ENCODE data around the gene DLL3.

DLL3 gene

DNA sequence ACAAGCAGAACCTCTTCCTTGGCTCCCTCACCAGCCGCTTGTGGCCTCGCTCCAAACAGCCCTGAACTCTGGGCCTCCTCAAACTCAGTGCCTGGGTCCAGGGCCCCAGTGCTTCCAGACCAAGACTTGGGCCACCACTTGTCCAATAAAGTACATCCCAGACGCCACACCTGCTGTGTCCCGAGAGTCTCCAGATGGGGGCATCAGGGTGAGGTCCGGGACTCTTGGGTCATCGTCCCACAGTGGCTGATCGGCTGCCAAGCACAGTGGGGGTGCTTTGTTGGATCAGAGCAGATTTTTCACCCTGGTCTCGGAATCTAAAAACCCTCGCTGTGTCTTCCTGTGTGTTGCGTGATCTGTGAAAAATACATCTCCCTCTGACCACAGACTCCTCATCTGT, 9.0 kb upstream of the DLL3 start:
- no peak for DNase-seq

DNA sequence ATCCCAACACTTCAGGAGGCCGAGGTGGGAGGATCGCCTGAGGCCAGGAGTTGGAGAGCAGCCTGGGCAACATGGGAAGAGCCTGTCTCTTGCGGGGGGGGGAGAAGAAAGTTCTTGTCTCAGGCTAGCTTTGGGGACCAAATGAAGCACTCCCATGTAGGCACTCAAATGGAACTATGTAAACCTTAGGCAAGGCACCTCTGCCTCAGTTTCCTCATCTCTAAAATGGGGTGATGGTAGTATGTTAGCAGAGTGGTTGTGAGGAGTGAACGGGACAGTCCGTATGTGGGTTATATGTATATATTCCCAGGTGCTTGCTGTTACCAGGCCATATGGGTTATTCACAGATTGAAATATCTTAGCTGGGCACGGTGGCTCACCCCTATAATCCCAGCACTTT, 6.5 kb upstream of the DLL3 start:
- no peak for DNase-seq

DNA sequence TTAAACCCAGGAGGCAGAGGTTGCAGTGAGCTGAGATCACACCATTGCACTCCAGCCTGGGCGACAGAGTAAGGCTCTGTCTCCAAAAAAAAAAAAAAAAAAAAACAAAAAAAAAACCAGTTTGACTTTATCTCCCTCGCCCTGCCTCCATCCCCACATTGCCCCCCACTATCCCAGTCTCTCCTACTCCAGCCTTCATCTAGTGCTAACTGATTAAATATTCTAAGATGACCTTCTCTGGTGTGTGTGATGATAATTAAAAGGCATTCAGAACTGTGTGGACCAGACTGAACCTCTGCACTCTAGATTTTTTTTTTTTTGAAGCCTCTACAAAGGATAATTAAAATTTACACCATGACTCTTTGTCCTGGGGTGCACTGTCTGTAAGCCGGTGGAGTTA, 6.0 kb upstream of the DLL3 start:
- DNase-seq = no peak

DNA sequence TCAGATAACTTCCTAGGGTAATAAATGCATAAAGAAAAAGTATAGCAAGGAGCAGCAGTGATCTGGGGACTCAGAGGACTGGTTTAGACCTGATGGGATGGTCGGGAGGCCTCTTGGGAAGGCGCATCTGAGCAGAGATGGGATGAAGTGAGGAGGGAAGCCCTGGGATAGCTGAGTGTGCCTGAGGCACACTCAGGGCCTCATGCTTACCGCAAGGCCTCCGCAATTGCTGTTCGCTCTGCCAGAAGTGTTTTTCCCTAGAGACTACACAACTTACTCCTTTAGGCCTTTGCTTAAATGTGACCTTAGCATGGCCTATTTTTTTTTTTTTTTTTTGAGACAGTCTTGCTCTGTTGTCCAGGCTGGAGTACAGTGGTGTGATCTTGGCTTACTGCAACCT, 4.1 kb upstream of the DLL3 start:
- DNase-seq = no peak

DNA sequence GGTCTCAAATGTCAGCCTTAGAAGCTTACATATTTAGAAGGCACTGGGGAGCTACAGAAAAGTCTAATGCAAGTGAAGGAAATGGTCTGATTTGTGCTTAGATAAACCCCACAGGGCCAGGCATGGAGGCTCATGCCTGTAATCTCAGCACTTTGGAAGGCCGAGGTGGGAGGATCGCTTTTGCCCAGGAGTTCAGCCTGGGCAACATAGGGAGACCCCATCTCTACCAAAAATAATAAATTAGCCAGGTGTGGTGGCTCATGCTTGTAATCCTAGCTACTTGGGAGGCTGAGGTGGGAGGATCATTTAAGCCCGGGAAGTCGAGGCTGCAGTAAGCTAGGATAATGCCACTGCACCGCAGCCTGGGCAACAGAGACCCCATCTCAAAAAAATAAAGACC, 2.7 kb upstream of the DLL3 start:
- DNase-seq = no peak

DNA sequence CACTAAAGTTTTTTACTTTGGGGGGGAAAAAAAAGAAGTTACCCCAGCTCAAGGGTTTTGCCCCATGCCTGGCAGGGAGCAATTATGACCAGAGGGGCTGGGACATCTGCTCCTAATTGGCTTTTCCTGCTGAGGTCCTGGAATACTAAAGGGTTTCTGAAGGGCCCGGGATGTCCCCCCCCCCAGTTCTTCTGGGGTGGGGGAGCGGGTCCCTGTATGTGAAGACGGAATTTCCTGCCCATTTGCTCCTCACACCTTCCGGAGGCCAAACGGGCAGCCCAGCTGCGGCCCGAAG, 1.1 kb upstream of the DLL3 start:
- no peak for DNase-seq

DNA sequence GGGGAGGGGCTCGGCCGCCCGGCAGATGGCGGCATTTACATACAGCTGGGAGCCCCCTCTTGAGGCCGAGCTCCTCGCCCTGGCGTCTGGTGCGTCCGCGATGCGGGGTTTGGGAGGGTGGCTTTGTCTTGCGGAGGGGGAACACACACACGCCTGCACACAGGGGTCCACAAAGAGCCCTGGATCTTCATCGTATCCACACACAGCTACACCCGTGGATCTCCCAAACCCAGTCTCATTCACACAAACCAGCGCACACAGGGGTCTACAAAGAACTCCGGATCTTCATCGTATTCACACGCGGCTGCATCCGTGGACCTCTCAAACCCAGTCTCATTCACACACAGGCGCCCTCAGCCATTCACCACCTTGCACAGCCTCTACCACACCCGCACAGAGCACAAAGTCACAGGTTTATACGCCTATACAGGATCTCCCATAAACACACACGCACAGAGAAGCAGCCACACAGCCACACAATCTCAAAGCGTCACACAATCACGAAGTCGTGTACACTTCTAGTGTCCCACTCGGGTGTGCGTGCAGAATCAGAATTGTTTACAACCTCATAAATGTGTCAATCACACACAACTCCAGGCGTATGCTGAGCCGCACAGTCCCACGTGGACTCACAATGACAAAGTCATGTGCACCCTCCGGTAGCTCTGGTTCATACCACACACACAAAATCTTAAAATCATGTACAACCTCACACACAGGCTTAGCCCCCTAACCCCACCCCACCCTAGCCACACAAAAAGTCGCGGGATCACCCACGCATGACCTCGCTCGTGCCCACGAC, 550 bp upstream of the DLL3 start:
- DNase-seq = peak; percentile 58

DNA sequence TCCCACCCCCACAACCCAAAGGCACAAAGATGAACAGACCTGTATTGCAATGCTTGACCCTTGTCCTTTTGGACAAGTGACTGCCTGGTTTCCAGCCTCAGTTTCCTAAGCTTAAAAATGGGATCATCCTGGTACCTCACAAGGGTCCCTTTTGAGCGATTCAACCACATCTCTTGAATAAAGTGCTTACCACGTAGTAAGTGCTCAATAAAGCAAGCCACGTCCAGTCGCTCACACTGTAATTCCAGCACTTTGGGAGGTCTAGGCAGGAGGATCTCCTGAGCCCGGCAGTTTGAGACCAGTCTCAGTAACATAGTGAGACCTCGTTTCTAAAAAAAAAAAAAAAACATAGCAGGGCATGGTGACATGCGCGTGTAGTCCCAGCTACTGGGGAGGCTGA, 1.2 kb downstream of the DLL3 start:
- DNase-seq = no peak

DNA sequence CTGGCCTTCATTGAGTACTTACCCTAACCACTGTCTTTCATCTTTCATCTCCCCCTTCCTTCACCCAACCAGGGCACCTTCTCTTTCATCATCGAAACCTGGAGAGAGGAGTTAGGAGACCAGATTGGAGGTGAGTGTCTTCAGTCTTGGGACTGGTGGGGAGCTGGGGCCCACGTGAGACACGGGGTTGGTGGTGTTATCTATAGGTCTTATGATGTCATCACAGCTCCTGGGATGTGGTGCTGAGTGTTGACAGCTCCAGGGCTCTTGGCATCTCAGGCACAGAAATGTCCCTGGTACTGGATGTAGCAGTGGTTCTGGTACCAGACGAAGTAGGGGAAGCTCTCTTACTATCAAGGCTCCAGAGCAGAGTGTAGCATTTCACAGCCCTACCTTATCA, 1.8 kb downstream of the DLL3 start:
- DNase-seq = no peak

DNA sequence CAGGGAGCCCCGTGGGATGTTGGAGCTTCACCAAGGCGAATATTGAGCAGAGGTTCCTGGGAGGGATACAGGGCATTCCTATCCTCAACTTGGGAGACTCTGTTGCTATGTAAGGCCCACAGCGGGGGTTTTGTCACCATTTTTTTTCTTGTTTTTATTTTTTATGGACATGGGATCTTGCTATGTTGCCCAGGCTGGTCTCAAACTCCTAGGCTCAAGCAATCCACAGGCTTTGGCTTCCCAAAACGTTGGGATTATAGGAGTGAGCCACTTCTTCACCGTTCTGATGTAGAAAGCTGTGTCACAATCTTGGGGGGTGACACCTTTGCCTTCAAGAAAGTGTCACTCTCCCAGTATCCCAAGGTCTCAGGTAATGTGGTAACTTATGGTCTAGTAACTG, 2.6 kb downstream of the DLL3 start:
- no peak for DNase-seq

DNA sequence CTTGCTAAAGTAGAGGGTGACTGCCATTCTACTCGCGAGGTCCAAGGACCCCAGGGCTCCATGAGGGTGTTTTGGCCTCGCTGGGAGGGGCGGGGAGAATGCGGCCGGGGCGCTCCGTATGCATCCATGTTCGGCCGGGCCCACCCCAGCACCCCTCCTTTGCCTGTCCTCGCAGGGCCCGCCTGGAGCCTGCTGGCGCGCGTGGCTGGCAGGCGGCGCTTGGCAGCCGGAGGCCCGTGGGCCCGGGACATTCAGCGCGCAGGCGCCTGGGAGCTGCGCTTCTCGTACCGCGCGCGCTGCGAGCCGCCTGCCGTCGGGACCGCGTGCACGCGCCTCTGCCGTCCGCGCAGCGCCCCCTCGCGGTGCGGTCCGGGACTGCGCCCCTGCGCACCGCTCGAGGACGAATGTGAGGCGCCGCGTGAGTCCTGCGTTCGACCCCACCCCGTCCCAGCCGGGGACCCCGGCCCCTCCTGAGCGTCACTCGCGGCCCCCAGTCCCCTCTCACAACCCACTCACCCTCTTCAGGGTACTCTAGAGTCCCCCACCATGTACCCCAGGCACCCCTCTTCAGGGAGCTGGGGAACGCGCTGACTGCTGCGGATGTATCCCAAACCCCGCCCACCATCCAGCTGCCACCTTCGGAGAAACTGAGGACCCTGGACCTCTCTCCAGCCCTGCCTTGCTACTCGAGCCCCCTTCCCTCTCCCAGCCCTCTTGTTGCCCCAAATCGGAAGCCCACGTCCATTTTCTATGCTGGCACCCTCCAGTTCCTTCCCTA, 4.1 kb downstream of the DLL3 start:
- DNase-seq = peak; percentile 26

DNA sequence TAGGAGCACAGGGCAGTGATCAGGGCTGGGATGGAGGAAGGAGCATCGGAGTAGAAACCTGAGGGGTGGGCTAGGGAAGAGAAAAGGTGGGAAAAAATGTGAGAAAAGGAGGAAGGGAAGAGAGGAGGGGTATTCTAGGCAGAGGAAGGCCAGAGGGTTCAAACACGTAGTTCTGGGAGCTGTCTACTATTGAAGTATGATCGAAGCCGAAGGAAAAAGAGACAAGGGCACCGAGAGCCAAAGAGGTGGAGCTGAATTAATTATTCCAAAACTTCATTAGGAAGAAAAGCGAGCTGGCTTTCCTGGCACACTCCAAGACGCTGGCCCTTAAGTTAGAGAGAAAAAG, 7.8 kb downstream of the DLL3 start:
- no peak for DNase-seq

DNA sequence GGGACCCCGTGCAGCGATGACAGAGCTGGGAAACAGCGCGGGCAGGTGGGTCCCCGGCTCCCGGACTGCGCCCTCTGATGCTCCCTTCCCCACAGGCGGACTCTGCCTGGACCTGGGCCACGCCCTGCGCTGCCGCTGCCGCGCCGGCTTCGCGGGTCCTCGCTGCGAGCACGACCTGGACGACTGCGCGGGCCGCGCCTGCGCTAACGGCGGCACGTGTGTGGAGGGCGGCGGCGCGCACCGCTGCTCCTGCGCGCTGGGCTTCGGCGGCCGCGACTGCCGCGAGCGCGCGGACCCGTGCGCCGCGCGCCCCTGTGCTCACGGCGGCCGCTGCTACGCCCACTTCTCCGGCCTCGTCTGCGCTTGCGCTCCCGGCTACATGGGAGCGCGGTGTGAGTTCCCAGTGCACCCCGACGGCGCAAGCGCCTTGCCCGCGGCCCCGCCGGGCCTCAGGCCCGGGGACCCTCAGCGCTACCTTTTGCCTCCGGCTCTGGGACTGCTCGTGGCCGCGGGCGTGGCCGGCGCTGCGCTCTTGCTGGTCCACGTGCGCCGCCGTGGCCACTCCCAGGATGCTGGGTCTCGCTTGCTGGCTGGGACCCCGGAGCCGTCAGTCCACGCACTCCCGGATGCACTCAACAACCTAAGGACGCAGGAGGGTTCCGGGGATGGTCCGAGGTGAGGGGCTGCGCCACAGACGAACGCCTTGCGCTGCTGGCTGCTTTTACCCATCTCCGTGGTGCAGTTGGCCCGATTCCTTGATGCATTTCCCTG, 8.4 kb downstream of the DLL3 start:
- DNase-seq = peak; percentile 68

DNA sequence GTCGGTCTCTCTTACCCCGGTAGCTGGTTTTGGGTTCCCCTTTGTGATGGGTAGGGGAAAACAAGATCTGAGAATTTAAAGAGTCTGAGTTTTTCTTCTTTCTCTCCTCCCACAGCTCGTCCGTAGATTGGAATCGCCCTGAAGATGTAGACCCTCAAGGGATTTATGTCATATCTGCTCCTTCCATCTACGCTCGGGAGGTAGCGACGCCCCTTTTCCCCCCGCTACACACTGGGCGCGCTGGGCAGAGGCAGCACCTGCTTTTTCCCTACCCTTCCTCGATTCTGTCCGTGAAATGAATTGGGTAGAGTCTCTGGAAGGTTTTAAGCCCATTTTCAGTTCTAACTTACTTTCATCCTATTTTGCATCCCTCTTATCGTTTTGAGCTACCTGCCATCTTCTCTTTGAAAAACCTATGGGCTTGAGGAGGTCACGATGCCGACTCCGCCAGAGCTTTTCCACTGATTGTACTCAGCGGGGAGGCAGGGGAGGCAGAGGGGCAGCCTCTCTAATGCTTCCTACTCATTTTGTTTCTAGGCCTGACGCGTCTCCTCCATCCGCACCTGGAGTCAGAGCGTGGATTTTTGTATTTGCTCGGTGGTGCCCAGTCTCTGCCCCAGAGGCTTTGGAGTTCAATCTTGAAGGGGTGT, 9.1 kb downstream of the DLL3 start:
- DNase-seq = no peak

DNA sequence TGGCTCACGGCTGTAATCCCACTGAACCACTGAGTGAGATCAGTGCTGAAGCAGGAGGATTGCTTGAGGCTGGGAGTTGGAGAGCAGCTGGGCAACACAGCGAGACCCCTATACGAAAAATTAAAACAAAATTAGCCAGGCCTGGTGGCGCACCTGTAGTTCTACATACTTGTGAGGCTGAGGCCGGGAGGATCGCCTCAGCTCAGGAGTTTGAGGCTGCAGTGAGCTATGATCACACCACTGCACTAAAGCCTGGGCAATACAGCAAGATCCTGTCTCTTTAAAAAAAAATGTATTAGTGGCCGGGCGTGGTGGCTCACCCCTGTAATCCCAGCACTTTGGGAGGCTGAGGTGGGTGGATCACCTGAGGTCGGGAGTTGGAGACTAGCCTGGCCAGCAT, 9.9 kb downstream of the DLL3 start:
- DNase-seq = no peak

DNA sequence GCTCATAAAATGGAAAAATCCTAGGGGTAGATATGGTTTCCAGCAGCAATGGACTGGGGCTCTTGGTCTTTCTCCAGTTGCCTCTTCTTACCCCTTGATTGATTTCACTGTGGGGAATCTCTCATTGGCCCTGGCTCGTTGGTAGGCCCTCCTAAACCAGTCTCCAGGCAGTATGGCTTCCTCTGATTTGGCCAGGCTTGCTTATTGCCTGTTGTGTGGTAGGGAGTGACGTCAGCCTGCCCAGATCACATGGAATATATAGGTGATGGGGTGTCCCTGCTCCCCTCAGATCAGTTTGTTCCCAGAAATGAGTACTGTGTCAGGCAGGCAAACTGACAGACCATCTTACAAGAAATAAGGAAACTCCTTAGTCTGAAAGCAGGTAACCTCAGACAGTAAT, 10.5 kb downstream of the DLL3 start:
- no peak for DNase-seq

DNA sequence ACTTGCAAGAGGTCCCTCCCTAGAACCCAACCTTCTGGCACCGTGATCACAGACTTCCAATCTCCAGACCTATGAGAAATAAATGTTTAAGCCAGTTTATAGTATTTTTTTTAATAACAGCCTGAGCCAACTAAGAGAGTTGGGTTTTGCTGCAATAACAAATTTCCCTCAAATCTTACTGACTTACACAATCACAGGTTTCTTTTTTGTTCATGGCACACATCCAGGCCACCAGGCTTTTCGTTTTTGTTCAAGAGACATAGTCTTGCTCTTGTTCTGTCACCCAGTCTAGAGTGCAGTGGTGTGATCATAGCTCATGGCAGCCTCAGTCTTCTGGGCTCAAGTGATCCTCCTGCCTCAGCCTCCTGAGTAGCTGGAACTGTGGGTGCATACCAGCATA, 14.2 kb downstream of the DLL3 start:
- DNase-seq = no peak

DNA sequence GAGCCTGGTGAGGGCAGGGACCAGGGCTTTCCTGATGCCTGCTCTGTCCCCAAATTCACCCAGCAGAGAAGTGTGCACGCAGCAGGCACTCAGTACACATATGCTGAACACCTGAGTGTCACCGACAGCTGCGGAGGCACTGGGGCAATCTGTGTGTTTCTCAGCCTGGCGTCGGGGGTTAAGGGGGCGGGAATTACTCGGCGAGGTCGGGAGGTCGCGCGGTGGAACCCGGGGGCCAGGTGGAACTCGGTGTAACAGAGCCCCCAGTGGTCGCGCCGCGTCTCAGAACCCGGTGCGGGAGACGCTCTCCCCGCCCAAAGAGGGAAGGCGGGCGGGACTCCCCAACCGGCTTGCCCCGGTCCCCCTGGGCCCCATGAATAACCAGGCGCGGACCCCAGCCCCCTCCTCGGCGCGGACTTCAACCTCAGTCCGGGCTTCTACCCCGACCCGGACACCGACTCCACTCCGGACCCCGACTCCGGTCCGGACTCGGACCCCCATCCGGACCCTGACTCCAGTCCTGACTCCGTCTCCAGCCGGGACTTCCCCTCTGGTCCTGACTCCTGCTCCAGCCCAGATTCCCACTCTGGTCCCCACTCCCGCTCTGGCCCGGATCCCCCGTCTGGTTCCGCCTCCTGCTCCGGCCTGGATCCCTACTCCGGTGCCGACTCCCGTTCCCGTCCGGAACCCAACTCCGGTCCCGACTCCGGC, 16.2 kb downstream of the DLL3 start, which contains the start of gene SELENOV:
Gene SELENOV, plus strand, starts transcription at position 300 of the 711 bp plus-strand sequence. Its CDS starts 74 bp downstream, at position 374.
- DNase-seq = no peak

DNA sequence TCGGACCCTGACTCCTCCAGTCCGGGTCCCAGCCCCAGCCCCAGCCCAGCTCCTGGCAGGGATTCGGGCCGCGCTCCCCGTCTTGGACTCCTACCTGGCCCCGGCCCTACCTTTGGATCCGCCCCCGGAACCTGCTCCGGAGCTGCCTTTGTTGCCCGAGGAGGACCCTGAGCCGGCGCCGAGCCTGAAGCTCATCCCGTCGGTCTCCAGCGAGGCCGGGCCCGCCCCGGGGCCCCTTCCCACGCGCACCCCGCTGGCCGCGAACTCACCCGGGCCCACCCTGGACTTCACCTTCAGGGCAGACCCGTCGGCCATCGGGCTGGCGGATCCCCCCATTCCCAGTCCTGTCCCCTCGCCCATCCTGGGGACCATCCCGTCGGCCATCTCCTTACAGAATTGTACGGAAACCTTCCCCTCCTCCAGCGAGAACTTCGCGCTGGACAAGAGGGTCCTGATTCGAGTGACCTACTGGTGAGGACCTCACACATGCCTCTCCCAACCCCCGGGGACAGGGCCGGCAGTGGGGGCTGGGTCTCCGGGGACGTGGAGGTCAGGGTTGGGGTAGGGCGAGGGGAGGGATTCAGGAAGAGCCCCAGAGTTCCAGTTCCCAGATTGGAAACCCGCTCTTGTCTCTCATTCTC, 16.9 kb downstream of the DLL3 start:
- DNase-seq = no peak

DNA sequence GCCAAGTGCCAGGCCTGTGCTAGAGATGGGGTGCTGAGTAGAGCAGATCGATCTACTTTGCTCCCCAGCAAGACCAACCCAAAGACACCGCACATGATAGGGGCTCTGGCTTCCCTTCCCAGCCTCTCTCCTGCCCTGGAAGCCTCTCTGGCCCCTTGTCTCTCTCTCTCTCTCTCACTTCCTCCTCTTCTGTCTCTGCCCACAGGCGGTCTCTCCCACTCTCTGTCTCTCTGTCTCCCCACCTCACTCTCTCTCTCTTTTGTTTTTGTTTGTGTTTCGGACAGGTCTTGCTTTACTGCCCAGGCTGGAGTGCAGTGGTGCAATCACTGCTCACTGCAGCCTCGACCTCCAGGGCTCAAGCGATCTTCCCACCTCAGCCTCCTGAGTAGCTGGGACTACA, 17.5 kb downstream of the DLL3 start:
- no peak for DNase-seq

DNA sequence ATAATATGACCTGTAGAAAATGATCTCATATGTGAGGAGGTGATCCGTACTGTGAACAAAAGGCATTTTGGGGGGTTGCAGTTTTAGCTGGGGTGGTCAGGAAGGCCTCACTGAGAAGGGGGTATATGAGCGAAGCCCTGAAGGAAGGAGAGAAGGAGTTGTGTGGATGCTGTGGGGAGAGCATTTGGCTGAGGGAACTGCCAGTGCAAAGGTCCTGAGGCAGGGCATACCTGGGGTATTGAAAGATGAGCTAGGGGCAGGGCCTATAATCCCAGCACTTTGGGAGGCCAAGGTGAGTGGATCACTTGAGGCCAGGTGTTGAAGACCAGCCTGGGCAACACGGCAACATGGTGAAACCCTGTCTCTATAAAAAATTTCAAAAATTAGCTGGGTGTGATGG, 18.7 kb downstream of the DLL3 start:
- no peak for DNase-seq

DNA sequence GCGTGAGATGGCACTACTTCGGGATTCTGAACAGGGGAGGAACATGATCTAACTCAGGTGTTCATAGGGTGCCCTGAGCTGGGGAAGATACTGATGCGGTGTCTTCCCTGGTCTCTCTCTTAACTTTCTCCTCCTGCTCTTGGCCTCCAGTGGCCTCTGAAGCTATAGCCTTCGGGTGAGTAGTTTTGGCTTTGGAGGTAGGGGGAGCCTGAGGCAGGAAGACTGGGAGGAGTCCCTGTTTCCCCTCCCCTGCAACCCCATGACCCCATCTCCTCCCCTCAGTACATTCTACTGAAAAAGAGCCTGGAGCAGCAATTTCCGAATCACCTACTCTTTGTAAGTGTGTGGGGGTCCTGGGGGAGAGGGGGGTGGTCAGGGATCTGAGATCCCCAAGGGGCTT, 19.7 kb downstream of the DLL3 start:
- no peak for DNase-seq

Measured in GF-D8 (cell line).